ENCODE results near the gene VCAM1.

The VCAM1 gene

GRCh38 chr1:100719490-100719889 is at the start of gene VCAM1:
Gene VCAM1 (plus strand): TSS chr1:100719742. CDS start chr1:100719861, 119 bp downstream.
- Histone ChIP-seq H3K27ac (no peak within 1 kb of the TSS), H3K4me3 (ENCODE audit: low read depth, low read length) (no peak within 1 kb of the TSS), H3K36me3 (no peaks in the 10 kb centered on the region), H3K9me3 (ENCODE audit: severe bottlenecking) (no peaks in the 10 kb centered on the region), H3K27me3 (ENCODE audit: insufficient read depth, low read depth, severe bottlenecking) (no peaks in the 10 kb centered on the region)
- TF ChIP-seq CTCF (IDR thresholded peaks at IDR 0.05; ENCODE audit: low read depth, low read length): no peak
- DNase-seq: no peak

DNA sequence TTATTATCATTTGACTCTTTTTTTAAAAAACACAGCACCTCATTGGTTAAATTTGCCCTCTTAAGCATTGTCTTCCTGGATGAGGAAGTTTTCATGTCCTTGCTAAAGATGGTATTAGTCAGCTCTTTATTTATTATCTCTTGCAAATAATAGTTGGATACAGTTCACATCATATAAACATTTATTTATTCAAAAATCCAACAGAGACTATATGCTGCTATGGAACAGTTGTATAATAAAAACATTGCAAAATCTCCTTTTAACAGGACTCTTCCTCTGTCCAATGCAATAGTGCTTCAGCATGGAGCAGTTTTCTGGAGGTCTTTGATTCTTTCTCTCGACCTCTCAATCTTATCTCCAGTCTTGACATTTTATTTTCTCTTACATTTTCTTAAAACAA is 49.5 kb upstream of the VCAM1 start:
- Histone ChIP-seq H3K27me3 (ENCODE audit: insufficient read depth, low read depth, severe bottlenecking) (no peaks in the 10 kb centered on the region), H3K4me3 (ENCODE audit: low read depth, low read length) (no peak overlapping the region), H3K36me3 (no peaks in the 10 kb centered on the region), H3K9me3 (ENCODE audit: severe bottlenecking) (no peaks in the 10 kb centered on the region), H3K27ac (no peak overlapping the region)
- no peak for DNase-seq
- no peak for TF ChIP-seq CTCF (IDR thresholded peaks at IDR 0.05; ENCODE audit: low read depth, low read length)

DNA sequence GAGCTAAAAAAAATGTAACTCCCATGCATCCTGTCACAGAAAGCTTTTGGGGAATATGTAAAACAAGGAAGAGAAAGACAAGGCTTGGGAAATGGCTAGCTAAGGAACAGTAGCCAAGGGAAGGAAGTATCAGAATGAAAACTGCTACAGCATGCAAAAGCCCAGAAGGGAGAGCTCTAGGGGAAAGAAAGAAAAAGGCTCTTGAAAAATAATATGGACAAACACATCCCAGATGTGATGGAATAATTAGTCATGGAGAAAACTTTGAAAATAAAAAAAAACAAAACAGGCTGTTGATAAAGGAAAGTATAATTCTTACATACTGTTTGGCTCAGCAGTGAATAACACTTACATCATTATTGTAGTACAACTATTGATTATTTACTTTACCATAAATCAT is 47.9 kb upstream of the VCAM1 start:
- H3K27ac ChIP-seq: no peak overlapping the region
- no peak for DNase-seq
- no peaks in the 10 kb centered on the region for H3K9me3 ChIP-seq (ENCODE audit: severe bottlenecking)
- no peak for TF ChIP-seq CTCF (IDR thresholded peaks at IDR 0.05; ENCODE audit: low read depth, low read length)
- no peaks in the 10 kb centered on the region for H3K27me3 ChIP-seq (ENCODE audit: insufficient read depth, low read depth, severe bottlenecking)
- H3K36me3 ChIP-seq: no peaks in the 10 kb centered on the region
- H3K4me3 ChIP-seq (ENCODE audit: low read depth, low read length): no peak overlapping the region

DNA sequence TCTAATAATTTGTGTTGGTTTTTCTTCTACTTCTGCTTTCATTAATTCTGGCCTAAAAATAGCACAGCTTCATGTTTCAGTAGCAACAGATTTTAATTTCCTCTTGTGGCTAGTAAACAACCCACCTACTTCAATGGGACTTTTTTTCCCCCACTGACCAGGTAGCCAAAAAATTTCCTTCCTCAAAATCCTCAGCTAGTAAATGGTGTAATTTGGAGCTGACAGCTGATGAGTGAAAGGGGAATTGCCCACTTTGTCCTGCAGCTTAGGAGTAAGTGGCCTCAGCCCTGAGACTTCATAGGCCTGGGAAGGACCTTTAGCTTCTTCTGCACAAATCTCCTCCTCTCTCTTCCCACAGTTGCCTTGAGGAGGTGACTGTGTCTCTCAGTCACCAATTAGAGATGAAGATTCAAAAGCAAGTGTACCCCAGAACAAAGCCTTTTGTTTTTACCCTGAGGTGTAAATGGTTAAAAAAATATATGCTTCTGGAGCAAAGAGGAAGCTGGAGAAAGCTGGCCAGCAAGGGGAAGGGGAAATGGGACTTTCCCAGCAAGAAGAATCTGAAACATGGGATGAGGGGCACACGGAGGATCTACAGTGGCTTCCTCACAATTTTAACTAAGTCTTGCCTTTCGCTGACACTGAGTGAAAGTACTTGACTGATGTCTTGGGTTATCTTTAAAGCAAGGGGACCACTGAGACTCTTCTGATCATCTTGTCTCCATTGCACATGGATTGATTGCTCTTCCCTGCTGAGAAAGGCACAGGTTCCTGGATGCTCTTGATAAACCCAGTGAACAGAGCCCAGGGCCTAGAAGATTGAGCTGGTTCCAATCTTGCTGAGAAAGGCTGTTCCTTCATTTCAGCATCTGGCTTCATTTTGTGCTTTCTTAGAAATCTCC is 35.8 kb upstream of the VCAM1 start:
- no peaks in the 10 kb centered on the region for H3K9me3 ChIP-seq (ENCODE audit: severe bottlenecking)
- H3K36me3 ChIP-seq: no peaks in the 10 kb centered on the region
- no peak for DNase-seq
- no peaks in the 10 kb centered on the region for H3K27me3 ChIP-seq (ENCODE audit: insufficient read depth, low read depth, severe bottlenecking)
- no peak overlapping the region for H3K4me3 ChIP-seq (ENCODE audit: low read depth, low read length)
- H3K27ac ChIP-seq: no peak overlapping the region
- no peak for TF ChIP-seq CTCF (IDR thresholded peaks at IDR 0.05; ENCODE audit: low read depth, low read length)

DNA sequence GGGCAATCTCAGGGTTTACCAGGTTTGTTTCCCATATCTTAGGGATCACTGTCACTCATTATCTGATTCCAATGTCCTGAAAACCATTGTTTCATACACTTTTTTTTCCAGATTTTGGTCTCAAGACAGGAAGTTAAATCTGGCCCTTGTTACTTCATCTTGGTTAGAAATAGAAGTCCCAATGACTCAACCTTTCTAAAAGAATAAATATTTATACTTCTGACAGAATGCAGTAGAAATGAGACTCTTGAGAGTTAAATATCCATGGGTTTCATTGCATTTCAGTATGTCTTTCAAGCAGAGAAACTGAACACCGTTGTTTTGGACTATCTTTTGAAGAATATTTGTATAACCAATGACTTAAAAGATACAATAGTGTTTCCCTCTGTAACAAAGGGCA is 19.8 kb upstream of the VCAM1 start:
- no peaks in the 10 kb centered on the region for H3K36me3 ChIP-seq
- H3K9me3 ChIP-seq (ENCODE audit: severe bottlenecking): no peaks in the 10 kb centered on the region
- no peak for TF ChIP-seq CTCF (IDR thresholded peaks at IDR 0.05; ENCODE audit: low read depth, low read length)
- H3K27me3 ChIP-seq (ENCODE audit: insufficient read depth, low read depth, severe bottlenecking): no peaks in the 10 kb centered on the region
- no peak for DNase-seq
- H3K4me3 ChIP-seq (ENCODE audit: low read depth, low read length): no peak overlapping the region
- no peak overlapping the region for H3K27ac ChIP-seq
